ENCODE measurements around the gene EEF1A2.
A peak's percentile ranks its signal among the peaks of the same experiment; 100 is the strongest.
"Not testable (repeated sequence)": the region's sequence is repeated elsewhere in the genome, so short reads cannot be mapped to it uniquely, and the experiment has no call there.

Gene EEF1A2

GRCh38 chr20:63519668-63520503 is 21.0 kb upstream of the EEF1A2 start:
- peak; percentile 60 to 79 for DNase-seq

GRCh38 chr20:63518946-63519667 is 20.2 kb upstream of the EEF1A2 start:
- no peak for DNase-seq

GRCh38 chr20:63518351-63518861 is 19.5 kb upstream of the EEF1A2 start:
- no peak for DNase-seq

- no peak for DNase-seq
Measured at GRCh38 chr20:63517376-63518309, 18.8 kb upstream of the EEF1A2 start.

- DNase-seq: not testable (repeated sequence)
Measured at GRCh38 chr20:63514520-63514919, 15.6 kb upstream of the EEF1A2 start.

DNA sequence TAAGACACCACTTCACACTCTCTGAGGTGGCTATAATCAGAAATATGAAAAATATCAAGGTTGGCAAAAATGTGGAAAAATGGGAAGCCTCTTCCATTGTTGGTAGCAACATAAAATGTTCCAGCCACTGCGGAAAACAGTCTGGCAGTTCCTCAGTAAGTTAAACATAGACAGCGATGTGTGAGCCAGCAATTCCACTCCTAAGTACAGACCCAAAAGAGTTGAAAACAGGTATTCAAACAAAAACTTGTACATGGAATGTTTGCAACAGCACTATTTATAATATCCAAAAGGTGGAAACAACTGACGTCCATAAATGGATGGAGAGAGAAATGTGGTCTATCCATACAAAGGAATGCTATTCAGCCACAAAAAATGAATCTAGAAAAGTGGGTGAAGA is 14.3 kb upstream of the EEF1A2 start:
- no peak for DNase-seq

- DNase-seq: no peak
Measured at GRCh38 chr20:63509088-63509564, 10.2 kb upstream of the EEF1A2 start.

GRCh38 chr20:63508072-63508768 is 9.3 kb upstream of the EEF1A2 start:
- DNase-seq: no peak

DNA sequence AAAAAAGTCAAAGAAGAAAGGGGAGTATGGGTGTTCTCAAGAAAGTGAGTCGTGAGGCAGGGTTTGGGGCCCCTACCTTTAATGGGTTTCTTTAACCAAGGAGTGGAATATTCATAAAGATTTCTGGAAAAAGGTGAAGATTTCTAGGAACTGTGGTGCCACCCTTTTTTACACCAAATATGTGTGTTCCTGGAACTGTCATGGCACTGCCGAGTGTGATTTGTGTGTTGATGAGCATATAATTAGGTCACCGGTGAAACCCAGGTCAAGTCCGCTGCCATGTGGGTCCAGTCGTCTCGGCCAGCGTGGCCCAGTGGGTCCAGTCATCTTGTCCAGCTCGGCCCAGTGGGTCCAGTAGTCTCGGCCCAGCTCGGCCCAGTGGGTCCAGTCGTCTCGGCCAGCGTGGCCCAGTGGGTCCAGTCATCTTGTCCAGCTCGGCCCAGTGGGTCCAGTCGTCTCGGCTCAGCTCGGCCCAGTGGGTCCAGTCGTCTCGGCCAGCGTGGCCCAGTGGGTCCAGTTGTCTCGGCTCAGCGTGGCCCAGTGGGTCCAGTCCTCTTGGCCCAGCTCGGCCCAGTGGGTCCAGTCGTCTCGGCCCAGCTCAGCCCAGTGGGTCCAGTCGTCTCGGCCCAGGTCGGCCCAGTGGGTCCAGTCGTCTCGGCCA is 8.3 kb upstream of the EEF1A2 start:
- no peak for DNase-seq

DNA sequence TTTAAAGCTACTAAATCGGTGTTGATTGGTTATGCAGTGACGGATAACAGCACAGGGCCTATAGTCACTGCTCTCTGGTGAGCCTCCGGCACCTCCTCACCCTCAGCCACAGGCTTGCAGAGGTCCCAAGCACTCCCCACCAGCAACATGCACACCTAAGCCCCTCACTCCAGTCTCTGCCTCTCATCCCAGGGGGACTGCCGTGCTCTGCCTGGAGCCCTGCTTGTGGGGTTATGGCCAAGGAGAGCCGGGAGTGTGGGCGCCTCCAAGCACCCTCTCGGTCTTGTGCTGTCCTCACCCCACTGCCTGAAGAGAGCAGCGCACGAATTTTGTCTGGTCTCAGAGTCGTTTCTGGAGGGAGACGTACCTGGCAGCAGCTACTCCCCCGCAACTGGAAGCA is 6.8 kb upstream of the EEF1A2 start:
- DNase-seq: no peak

- no peak for DNase-seq
Measured at GRCh38 chr20:63505281-63505680, 6.4 kb upstream of the EEF1A2 start.

- no peak for DNase-seq
Measured at GRCh38 chr20:63504642-63505041, 5.8 kb upstream of the EEF1A2 start.

- DNase-seq: no peak
Measured at GRCh38 chr20:63503524-63503923, 4.6 kb upstream of the EEF1A2 start.

DNA sequence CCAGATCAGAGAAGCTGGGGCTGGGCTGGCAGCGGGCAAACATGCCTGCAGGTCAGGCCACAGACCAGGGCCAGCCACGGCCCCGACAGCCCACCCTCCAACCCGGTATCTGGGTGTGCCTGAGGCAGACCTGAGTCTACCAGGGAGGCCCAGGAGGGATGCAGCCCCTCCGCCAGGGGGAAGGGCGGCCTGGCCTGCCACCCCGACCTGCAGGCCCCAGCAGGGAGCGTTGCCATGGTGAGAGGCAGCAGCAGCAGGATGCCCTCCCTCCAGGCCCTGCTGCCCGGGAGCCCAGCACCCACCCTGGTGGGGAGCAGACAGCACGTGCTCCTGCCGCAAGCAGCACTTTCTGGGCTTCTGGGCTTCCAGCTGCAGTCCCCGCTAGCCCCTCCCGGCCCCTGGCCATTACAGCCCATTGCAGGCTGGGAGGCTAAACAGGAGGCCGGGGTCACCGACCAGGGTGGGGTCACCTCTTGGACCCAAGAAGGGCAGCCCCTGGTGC is 3.8 kb upstream of the EEF1A2 start:
- no peak for DNase-seq

DNA sequence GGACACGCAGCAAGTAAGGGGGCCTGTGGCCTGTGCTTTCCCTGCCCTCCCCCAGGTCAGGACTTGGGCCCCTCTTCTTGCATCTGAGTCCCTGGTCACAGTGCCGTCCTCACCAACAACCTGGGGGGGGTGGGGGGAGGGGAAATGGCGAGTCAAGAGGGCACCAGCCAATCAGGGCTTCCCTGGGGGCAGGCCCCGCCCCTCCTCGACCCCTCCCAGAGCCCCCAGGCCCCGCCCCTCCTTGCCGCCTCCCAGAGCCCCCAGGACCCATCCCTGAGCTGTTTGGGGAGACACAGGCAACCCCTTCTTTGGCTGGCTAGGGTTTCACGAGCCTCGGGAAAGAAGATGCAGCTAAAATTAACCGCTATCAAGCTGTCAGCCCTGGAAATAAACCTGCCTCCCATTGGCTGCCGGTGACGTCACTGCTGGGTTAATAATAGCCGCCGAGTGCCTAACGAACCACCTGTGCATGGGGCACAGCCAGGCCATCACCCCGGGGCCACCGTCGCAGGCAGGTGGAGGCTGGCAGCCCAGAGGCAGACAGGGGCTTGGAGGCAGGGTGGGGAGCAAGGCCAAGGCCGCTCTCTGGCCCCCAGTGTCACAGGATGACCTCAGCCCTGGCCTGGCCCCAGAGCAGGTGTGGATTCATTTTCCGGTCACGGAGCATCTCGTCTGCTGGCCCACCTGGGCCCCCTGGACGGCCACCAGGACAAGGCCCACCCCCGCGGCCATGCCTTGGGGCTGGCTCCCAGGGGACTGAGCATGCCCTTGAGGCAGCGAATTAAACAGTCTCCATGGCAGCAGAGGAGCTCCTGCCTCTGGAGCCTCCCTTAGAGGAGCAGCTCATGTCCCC is 3.2 kb upstream of the EEF1A2 start:
- no peak for DNase-seq

- no peak for DNase-seq
Measured at GRCh38 chr20:63500902-63501817, 2.3 kb upstream of the EEF1A2 start.

DNA sequence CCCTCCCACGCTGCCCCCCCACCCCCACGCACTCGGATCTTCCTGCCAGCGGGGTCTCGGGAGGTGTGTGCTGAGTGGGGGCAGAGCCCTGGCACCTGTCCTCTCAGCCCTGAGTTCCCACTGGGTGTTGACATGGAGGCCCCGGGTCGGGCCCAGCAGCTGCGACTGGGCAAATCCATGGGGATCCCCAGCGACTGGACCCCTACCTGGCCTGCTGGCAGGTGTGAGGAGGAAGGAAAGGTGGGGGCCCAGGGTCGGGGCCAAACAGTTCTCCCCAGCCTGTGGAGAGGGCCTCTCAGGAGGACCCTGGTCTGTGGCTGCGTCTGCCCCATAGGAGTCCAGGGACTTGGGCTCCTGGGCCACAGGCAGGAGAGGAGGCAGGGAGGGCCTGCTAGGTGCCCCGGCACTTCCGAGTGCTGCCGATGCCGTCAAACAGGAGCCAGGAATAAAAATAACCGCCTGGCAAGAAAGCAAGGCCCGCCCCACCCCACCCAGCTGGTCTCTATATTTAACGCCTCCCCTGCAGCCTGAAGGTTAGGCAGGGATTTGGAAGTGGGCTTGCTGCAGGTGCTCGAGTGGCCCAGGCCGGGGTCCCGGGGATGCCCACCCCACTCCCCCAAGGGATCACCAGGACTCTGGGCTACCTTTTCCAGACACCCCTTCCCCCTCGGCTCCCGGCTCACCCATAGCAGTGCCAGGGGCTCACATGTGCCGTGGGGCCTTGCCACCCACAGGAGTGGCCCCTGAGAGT is 1.4 kb upstream of the EEF1A2 start:
- no peak for DNase-seq

GRCh38 chr20:63499338-63499969 is 571 bp upstream of the EEF1A2 start:
- DNase-seq: no peak

Data from CD4-positive, alpha-beta T cell treated with Interferon alpha-2 for 1 hour (primary cell).